Activated naive CD8-positive, alpha-beta T cell treated with anti-CD3 and anti-CD28 coated beads for 36 hours (primary cell): ENCODE data around the gene SH2D7. TPM values are rescaled to one million over a fixed set of nuclear protein-coding genes. Genes with fewer than 3 reads are reported as not detected.

ENCODE experiments used
- DNase-seq: peaks from one replicate; pipeline ENCODE4 v3.0.0; 2021
- H3K27ac Mint-ChIP-seq: one replicate; pipeline ENCODE4 v1.8.0; 2022; ENCODE audit warnings: mild to moderate bottlenecking, moderate library complexity, mixed read lengths
- H3K27me3 Mint-ChIP-seq: one replicate; pipeline ENCODE4 v1.8.0; 2022; ENCODE audit warnings: mild to moderate bottlenecking, mixed read lengths
- H3K36me3 Mint-ChIP-seq: one replicate; pipeline ENCODE4 v1.8.0; 2021; ENCODE audit warnings: mild to moderate bottlenecking, mixed read lengths
- H3K4me1 Mint-ChIP-seq: one replicate; pipeline ENCODE4 v1.8.0; 2021; ENCODE audit warnings: mixed read lengths
- H3K4me3 Mint-ChIP-seq: one replicate; pipeline ENCODE4 v1.8.0; 2022; ENCODE audit warnings: mild to moderate bottlenecking, moderate library complexity, mixed read lengths
- H3K9me3 Mint-ChIP-seq: one replicate; pipeline ENCODE4 v1.8.0; 2022; ENCODE audit warnings: mixed read lengths
- total RNA-seq, 2 experiments: library from RNA; stranded (reverse); gene quantifications; one replicate each; pipeline ENCODE4 v1.2.3, GENCODE V29; 2021

Gene SH2D7
- total RNA-seq, 2 experiments from 2014 or later: not detected

DNA sequence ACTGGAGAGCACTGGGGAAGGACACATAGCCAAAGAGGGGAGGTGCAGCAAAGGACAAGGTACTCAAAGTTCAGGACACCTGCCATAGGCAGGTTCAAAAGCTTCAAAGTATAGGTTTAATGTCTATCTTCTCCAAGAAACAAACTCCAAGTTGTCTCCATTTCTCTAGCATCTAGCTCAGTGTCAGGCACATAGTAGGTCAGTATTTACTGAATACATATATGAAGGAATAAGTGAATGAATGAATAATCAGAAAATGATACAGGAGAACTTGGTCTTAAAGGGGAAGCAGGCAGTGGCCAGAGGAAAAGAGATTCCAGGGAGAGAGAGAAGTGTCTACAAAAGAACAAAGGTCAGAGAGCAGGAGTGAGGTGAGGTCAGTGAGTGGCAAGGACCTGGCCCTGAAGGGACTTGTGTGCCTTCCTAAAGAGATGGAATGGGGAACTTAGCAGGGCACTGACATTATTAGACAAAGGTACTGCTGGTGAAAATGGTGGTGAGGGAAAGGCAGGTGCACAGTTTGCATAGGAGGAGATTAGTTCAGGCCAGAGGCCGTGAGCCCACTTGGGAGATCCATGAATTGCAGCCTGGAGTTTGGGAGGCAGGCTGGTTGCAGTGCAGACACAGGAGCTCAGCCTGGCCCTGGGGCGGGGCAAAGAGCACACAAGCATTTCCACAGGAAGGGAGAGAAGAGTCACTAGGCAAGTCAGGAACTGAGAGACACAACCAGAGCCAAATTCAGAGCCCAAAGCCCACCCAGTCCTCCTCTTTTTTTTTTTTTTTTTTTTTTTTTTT lies 36.2 kb upstream of the SH2D7 start:
- peaks cover 30% of the 10 kb centered on the region for H3K36me3 Mint-ChIP-seq
- H3K4me3 Mint-ChIP-seq: peak overlapping the region; percentile 26
- DNase-seq: no peak
- H3K27ac Mint-ChIP-seq: peak overlapping the region; percentile 70
- H3K4me1 Mint-ChIP-seq: peaks cover 87% of the 10 kb centered on the region
- H3K27me3 Mint-ChIP-seq: no peaks in the 10 kb centered on the region
- no peaks in the 10 kb centered on the region for H3K9me3 Mint-ChIP-seq

DNA sequence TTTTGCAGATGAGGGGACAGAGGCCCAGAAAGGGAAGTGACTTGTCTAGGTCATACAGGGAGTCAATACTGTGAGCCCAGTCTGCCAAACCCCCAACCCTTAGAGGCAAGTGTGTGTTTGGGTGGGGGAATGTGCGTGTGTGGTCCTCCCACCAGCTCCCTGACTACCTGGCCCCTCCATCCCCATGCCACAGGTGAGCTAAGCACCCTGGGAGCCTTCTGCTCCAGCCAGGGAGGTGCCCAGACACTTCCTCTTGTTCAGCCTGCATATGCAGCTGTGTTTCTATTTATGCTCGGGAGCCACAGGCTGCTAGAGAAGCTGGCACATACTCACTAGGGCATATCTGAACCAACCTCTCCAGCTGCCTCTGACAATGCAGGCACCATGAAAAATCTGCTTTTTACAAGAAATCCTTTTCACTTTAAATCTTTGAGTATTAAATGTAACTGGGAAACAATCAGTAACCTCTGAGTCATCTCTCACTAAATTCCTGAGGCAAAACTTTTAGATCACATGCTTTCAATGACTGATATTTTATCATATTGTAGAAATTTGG lies 35.6 kb upstream of the SH2D7 start:
- Mint-ChIP-seq H3K4me3 (no peak overlapping the region), H3K9me3 (no peaks in the 10 kb centered on the region), H3K27ac (peak overlapping the region; percentile 70), H3K4me1 (peaks cover 81% of the 10 kb centered on the region), H3K27me3 (no peaks in the 10 kb centered on the region), H3K36me3 (peaks cover 30% of the 10 kb centered on the region)
- no peak for DNase-seq

DNA sequence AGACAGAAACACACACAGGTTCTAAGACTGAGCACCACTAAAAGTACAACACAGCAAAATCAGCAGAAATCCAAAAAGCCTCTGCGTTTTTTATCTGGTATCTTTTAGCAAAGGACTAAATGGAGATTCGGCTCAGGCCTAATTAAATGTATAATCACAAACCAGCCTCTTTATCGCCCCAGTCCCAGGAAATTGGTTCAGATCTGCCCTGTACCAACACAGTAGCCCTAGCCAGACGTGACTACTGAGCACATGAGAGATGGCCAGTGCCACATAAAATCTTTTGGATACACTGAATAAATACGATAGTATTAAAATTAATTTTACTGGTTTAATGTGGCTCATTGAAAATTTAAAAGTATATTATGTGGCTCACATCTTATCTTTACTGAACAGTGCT lies 34.6 kb upstream of the SH2D7 start:
- no peak for DNase-seq
- Mint-ChIP-seq H3K27me3 (no peaks in the 10 kb centered on the region), H3K36me3 (peaks cover 21% of the 10 kb centered on the region), H3K4me3 (no peak overlapping the region), H3K9me3 (no peaks in the 10 kb centered on the region), H3K4me1 (peaks cover 80% of the 10 kb centered on the region), H3K27ac (peak overlapping the region; percentile 70)

DNA sequence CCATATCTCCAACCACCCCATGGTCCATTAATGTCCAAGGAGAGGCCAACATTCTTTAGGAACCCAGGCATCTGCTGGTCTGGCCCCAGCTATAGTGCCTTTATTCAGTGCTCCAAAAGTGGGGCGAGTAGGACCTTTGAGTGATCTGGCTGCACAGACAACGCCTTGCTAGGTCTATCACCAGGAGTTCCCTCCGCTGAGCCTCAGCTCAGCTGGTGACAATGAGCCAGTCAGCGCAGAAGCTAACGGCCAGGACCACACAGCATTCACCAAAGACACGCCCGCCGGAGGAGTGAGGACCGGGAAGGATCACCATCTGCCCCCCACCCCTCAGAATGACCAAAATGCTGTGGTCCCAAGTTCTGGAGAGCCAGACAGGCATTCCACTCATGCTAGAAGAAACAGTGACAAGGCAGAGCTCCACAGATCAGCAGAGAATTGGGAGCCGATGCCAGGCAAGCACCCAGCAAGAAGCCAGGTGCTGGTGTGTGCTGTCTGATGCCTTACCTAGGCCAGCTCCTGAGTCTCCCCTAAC lies 33.9 kb upstream of the SH2D7 start:
- DNase-seq: no peak
- H3K36me3 Mint-ChIP-seq: peaks cover 14% of the 10 kb centered on the region
- H3K9me3 Mint-ChIP-seq: no peaks in the 10 kb centered on the region
- peaks cover 80% of the 10 kb centered on the region for H3K4me1 Mint-ChIP-seq
- H3K4me3 Mint-ChIP-seq: no peak overlapping the region
- no peaks in the 10 kb centered on the region for H3K27me3 Mint-ChIP-seq
- peak overlapping the region; percentile 55 for H3K27ac Mint-ChIP-seq

DNA sequence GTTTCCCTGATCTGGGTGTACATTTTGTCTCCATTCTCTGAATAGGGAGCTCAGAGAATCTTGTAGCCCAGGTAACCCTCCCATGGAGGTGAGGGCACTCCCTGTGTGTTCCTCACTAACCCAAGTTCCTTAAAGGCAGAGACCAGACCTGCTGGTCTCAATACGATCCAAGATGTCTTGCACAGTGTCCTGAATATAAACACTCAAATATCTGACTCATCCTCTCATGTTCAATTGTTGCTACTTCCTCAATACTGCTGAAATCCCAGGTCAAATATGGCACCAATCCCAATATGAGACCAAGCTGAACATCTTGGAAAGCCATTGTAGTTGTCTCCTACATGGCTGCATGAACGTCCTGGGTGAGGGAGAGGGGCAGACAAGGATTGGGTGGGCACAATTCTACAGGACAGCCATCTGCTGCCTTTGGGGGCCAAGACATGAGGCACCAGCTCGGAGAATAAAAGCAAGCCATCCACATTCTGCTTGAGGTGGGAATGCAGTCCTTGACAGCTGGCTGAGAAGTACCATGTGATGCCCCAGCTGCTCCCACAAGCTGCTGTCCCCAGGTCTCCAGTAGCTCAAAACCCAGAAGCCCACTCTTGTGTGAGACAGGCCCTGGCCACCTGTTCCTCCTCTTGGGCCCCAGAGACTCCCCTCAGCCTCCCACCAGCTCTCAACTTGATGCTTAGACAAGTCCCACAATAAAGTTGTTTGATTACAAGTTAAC lies 33.1 kb upstream of the SH2D7 start:
- Mint-ChIP-seq H3K27ac (peak overlapping the region; percentile 49), H3K36me3 (peaks cover 10% of the 10 kb centered on the region), H3K4me3 (no peak overlapping the region), H3K4me1 (peaks cover 74% of the 10 kb centered on the region), H3K27me3 (no peaks in the 10 kb centered on the region), H3K9me3 (no peaks in the 10 kb centered on the region)
- DNase-seq: no peak

DNA sequence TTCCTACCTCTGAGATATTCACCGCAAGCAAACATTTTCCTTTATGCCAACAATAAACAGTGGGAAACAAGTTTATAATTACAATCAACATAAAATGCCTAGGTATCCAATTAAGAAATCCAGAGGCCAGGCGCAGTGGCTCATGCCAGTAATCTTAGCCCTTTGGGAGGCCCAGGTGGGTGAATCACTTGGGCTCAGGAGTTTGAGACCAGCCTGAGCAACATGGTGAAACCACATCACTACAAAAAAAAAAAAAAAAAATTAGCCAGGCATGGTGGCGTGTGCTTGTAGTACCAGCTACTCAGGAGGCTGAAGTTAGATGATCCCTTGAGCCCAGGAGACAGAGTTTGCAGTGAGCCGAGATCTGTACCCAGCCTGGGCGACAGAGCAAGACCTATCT lies 32.1 kb upstream of the SH2D7 start:
- H3K9me3 Mint-ChIP-seq: no peaks in the 10 kb centered on the region
- peaks cover 6% of the 10 kb centered on the region for H3K36me3 Mint-ChIP-seq
- DNase-seq: no peak
- no peaks in the 10 kb centered on the region for H3K27me3 Mint-ChIP-seq
- H3K27ac Mint-ChIP-seq: peak overlapping the region; percentile 57
- peaks cover 67% of the 10 kb centered on the region for H3K4me1 Mint-ChIP-seq
- no peak overlapping the region for H3K4me3 Mint-ChIP-seq

DNA sequence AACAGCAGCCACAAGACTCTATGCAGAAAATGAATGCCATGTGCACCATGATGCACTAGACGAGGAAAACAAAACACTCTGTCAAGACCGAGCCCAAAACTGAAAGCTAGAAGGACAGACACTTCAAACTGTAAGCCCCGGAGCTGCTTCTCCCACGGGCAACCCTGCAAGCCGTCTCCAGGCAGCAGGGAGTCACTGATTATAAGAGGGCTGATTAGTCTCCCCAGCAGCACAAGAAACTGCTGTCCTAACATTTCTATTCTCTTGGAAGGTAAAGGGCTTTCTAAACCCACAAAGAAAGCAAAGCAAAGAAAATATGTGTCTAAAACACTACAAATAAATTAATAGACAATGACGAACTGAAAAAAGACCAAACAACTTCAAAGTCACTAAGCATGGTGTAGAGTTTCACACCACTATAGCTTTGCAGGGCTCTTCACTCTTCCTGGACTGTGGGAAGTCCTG lies 30.4 kb upstream of the SH2D7 start:
- peaks cover 5% of the 10 kb centered on the region for H3K36me3 Mint-ChIP-seq
- H3K27ac Mint-ChIP-seq: peak overlapping the region; percentile 79
- H3K4me1 Mint-ChIP-seq: peaks cover 49% of the 10 kb centered on the region
- peak overlapping the region; percentile 69 for H3K4me3 Mint-ChIP-seq
- peak; percentile 47 for DNase-seq
- no peaks in the 10 kb centered on the region for H3K9me3 Mint-ChIP-seq
- H3K27me3 Mint-ChIP-seq: no peaks in the 10 kb centered on the region

DNA sequence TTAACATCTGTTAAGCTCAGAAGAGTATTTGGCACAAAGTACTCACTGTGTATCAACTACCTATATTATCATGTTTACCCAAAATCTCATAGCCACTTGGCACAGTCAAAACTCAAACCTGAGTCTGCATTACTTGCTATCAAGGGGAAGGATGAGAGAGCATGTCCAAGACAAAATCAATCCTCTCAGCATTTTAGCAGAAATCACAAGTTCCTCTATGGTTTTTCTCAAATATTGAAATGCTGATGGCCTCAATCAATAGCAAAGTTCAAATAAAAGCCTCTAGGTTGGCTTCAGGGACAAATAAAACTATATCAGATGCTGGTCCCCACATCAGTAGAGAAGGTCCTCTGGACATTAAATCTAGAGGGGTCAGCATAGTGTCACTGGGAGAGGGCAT lies 29.1 kb upstream of the SH2D7 start:
- peaks cover 5% of the 10 kb centered on the region for H3K36me3 Mint-ChIP-seq
- no peak for DNase-seq
- no peaks in the 10 kb centered on the region for H3K9me3 Mint-ChIP-seq
- no peak overlapping the region for H3K27ac Mint-ChIP-seq
- H3K4me1 Mint-ChIP-seq: peaks cover 41% of the 10 kb centered on the region
- no peaks in the 10 kb centered on the region for H3K27me3 Mint-ChIP-seq
- no peak overlapping the region for H3K4me3 Mint-ChIP-seq

DNA sequence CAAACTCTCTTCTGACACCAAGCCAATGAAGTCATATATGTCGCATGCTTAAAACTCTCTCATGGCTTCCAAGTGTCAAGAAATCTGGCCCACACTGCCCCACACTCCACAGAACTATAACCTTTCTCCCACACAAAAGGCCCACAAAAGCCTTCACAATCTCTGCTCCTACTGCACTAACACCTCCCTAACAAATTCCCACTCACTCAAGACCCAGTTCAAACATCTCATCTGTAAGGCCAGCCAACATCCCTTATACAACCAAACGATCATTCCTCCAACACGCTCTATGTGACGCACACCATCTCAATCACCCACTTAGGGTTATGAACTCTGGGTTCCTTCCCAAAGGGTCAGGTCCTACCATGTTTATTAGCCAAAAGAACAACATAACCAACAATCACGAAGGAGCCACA lies 28.4 kb upstream of the SH2D7 start:
- Mint-ChIP-seq H3K4me1 (peaks cover 34% of the 10 kb centered on the region), H3K4me3 (no peak overlapping the region), H3K9me3 (no peaks in the 10 kb centered on the region), H3K36me3 (peaks cover 5% of the 10 kb centered on the region), H3K27me3 (no peaks in the 10 kb centered on the region), H3K27ac (no peak overlapping the region)
- no peak for DNase-seq

DNA sequence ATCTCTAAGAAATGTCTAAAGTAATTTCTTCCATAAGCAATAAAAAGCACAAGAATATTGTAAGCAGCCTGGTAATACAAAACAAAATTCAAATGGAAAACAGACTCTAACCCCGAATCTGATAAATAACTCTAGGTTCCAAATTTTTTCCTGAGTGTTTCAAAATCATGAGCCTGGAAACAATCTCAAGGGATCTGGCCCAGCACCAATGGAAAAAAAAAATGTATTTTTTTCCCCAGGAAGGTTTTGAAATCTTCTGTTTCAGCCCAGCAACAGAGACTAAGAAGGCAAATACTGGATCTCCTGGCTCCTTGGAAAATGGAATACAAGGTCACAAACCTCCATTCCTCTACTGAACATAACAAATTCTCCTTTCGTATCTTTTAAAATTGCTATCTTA lies 27.8 kb upstream of the SH2D7 start:
- Mint-ChIP-seq H3K9me3 (no peaks in the 10 kb centered on the region), H3K36me3 (peaks cover 5% of the 10 kb centered on the region), H3K4me3 (no peak overlapping the region), H3K27me3 (no peaks in the 10 kb centered on the region), H3K4me1 (peaks cover 28% of the 10 kb centered on the region), H3K27ac (no peak overlapping the region)
- DNase-seq: no peak

DNA sequence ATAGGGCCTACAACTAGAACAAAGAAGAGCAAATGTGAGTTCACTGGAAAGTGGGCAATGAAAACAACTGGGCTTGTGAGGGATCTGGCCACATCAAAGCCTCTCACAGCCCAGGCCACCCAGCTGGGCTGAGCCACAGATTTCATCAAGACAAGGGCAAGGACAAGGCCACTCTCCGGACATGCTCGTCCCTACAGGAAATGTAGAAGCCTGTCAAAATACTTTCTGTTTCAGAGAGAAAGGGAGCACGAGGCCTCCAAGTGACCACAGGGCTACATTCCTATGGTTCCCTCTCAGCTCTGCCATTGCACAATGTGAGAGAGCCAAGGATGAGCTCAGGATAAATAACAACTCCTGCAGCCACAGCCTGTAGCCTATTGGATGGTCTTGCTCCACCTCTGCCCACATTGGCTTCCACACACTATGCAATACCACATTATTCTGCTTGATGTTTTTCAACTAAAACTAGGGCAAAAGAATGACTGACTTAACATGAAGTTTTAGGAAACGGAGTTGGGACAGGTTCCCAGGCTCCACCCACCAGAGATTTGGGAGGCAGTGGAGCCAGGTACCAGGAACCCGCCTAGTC lies 27.0 kb upstream of the SH2D7 start:
- Mint-ChIP-seq H3K36me3 (peaks cover 9% of the 10 kb centered on the region), H3K27ac (no peak overlapping the region), H3K4me1 (peaks cover 20% of the 10 kb centered on the region), H3K4me3 (no peak overlapping the region), H3K27me3 (no peaks in the 10 kb centered on the region), H3K9me3 (no peaks in the 10 kb centered on the region)
- DNase-seq: no peak

DNA sequence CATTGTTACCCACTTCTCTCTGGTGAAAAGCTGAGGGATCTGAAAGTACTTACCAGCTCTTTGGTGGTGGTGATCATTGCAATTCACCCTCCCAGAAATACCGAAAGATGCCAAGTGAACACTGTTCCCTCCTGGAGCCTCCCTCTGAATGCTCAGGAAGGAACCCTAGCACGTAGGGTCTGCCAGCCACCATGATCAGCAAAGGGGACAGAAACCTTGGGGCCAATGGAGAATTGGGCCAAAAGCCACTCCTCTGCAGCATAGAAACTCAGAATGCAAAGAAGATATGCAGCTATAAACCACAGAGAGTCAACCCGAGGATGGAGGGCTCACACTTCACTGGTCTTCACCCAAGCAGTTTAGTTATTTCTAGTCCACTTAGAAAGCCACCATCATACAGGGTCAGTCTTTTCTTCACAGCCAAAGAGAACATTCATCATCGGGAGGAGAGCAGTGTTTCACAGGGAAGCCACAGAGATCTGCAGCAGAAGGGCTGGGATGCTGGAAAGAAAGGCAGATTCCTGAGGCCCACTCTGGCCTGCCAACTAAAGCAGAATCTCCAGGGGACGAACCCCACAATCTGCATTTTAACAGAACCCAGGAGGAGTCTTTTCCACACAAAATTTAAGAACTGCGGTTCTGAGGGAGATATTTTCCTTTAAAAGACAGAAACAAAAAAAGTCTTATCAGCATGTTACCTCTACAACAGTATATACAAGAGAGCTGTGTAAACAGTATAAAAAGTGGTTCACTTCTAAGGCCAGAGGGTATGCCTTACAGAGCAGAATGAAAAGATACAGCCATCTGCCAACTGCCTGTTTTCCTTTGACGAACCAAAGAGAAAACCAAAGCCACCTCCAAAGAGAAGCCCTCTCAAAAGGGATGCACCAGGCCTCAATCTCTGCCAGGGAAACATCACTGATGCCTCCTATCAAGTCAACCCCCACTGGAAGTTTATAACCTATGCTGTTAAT lies 26.1 kb upstream of the SH2D7 start:
- H3K27me3 Mint-ChIP-seq: no peaks in the 10 kb centered on the region
- peaks cover 17% of the 10 kb centered on the region for H3K4me1 Mint-ChIP-seq
- no peak overlapping the region for H3K4me3 Mint-ChIP-seq
- peaks cover 9% of the 10 kb centered on the region for H3K36me3 Mint-ChIP-seq
- H3K27ac Mint-ChIP-seq: peak overlapping the region; percentile 6
- no peaks in the 10 kb centered on the region for H3K9me3 Mint-ChIP-seq
- no peak for DNase-seq

DNA sequence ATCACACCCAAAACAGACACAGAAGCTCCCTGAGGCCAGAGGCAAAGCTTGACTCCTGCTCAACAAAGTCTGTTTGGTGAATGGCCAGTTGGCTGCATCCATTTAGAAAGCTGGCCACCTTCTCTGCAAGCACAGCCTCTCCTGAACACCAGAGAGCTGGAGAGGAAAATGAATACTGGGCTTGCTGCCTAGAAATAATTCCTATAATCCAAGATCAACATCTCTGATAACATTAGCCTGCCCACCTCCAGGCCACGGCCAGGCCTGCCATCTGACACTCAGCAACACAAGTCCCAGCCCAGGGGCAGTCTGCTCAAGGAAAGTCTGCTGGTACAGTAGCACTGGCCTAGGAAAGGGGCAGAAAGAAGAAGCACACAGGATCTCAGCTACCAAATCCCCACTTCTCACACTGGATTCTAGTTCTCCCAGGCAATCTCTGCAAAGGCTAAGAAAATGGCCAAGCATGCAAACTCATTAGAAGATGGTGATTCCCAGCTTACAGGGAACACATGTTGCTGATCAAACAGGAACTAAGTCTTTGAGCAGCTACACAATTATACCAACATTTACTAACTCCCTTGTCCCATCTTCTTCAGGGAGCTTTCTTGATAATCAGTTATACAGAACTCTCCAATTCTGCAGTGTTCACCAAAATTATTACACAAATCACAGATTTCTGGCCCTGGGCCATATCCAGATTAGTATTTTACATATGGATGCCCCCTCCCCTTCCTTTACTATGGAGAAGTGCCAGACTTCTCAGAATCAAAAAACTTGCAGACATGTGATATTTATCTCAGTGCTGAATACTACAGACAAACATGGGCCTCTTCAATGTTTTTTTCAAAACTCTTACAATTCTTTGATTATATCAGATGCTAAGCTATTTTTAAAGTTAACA lies 24.8 kb upstream of the SH2D7 start:
- H3K9me3 Mint-ChIP-seq: no peaks in the 10 kb centered on the region
- H3K36me3 Mint-ChIP-seq: peaks cover 9% of the 10 kb centered on the region
- no peak for DNase-seq
- H3K4me3 Mint-ChIP-seq: peak overlapping the region; percentile 5
- H3K4me1 Mint-ChIP-seq: peaks cover 23% of the 10 kb centered on the region
- H3K27ac Mint-ChIP-seq: peak overlapping the region; percentile 97
- H3K27me3 Mint-ChIP-seq: no peaks in the 10 kb centered on the region
